Skin epidermis (tissue), 12 donors: ENCODE measurements around the gene C1QBP.
"Not testable (repeated sequence)": the region's sequence is repeated elsewhere in the genome, so short reads cannot be mapped to it uniquely, and the experiment has no call there.

Experiments used
- H3K27ac ChIP-seq, 21 experiments: fragments of 200-600 bp; sonication (generic) in 11 of 21; one replicate each; pipeline ENCODE4 v1.5.0; 2020; ENCODE audit warnings: mild to moderate bottlenecking in 3 of 21, inconsistent platforms in 2 of 21, moderate library complexity in 2 of 21
- H3K4me3 ChIP-seq, 7 experiments: fragments of 200-600 bp; sonication (generic) in 2 of 7; one replicate each; pipeline ENCODE4 v1.5.0; 2020; ENCODE audit warnings: inconsistent platforms in 2 of 7, mild to moderate bottlenecking in 2 of 7, moderate library complexity in 1 of 7

The C1QBP gene

GRCh38 chr17:5435781-5436315 is 3.1 kb downstream of the C1QBP start:
- H3K27ac ChIP-seq, H3K4me3 ChIP-seq: not testable (repeated sequence)

GRCh38 chr17:5434984-5435383 is 4.0 kb downstream of the C1QBP start:
- Histone ChIP-seq H3K27ac (peak overlapping the region in 1 of 21 experiments; percentile 30), H3K4me3 (no peak overlapping the region)

- peak overlapping the region in 2 of 21 experiments; percentile 1 to 29 for H3K27ac ChIP-seq
- no peak overlapping the region for H3K4me3 ChIP-seq
Observed at GRCh38 chr17:5431949-5432556, 6.9 kb downstream of the C1QBP start.

GRCh38 chr17:5431234-5431633 is 7.7 kb downstream of the C1QBP start:
- peak overlapping the region in 1 of 21 experiments; percentile 8 for H3K27ac ChIP-seq
- not testable (repeated sequence) for H3K4me3 ChIP-seq

- peak overlapping the region in 1 of 21 experiments; percentile 9 for H3K27ac ChIP-seq
- H3K4me3 ChIP-seq, result no peak overlapping the region
Observed at GRCh38 chr17:5430413-5430999, 8.4 kb downstream of the C1QBP start.

- Histone ChIP-seq H3K27ac (peak overlapping the region in 1 of 21 experiments; percentile 14), H3K4me3 (no peak overlapping the region)
Observed at GRCh38 chr17:5429191-5429887, 9.6 kb downstream of the C1QBP start.

- H3K27ac ChIP-seq, result no peak overlapping the region
- H3K4me3 ChIP-seq, result no peak overlapping the region
Observed at GRCh38 chr17:5425826-5426225, 13.1 kb downstream of the C1QBP start.

- no peak overlapping the region for H3K27ac ChIP-seq
- no peak overlapping the region for H3K4me3 ChIP-seq
Observed at GRCh38 chr17:5424909-5425308, 14.0 kb downstream of the C1QBP start.

- no peak overlapping the region for H3K4me3 ChIP-seq
- H3K27ac ChIP-seq, result no peak overlapping the region
Observed at GRCh38 chr17:5422505-5422904, 16.4 kb downstream of the C1QBP start.

- H3K4me3 ChIP-seq, result peak within 1 kb of the TSS; percentile 53 to 98 (median 84)
Observed at GRCh38 chr17:5419959-5420653, 18.8 kb downstream of the C1QBP start, which contains the start of gene RPAIN. Gene RPAIN (plus strand): TSS chr17:5420182. CDS start chr17:5420211, 29 bp downstream.

GRCh38 chr17:5419356-5419958 is 19.5 kb downstream of the C1QBP start, which contains the start of gene NUP88:
Gene NUP88 (minus strand): TSS chr17:5419662. CDS start chr17:5419650, 12 bp downstream.
- peak within 1 kb of the TSS; percentile 53 to 98 (median 84) for H3K4me3 ChIP-seq
- H3K27ac ChIP-seq, result peak within 1 kb of the TSS; percentile 46 to 93 (median 86)

More at GRCh38 chr17:5419959-5420653, 18.8 kb downstream of the C1QBP start, which contains the start of gene RPAIN:
- H3K27ac ChIP-seq, result peak within 1 kb of the TSS; percentile 46 to 93 (median 86)

- Histone ChIP-seq H3K27ac (peak overlapping the region; percentile 46 to 93 (median 86)), H3K4me3 (peak overlapping the region; percentile 53 to 98 (median 84))
Observed at GRCh38 chr17:5418858-5419355, 20.0 kb downstream of the C1QBP start.

- Histone ChIP-seq H3K4me3 (no peak overlapping the region), H3K27ac (no peak overlapping the region)
Observed at GRCh38 chr17:5416901-5417300, 22.1 kb downstream of the C1QBP start.

GRCh38 chr17:5413682-5414081 is 25.3 kb downstream of the C1QBP start:
- Histone ChIP-seq H3K27ac (peak overlapping the region in 5 of 21 experiments; percentile 15 to 50 (median 26)), H3K4me3 (no peak overlapping the region)

GRCh38 chr17:5410594-5411272 is 28.2 kb downstream of the C1QBP start:
- Histone ChIP-seq H3K4me3 (no peak overlapping the region), H3K27ac (no peak overlapping the region)

- H3K27ac ChIP-seq, result no peak overlapping the region
- H3K4me3 ChIP-seq, result no peak overlapping the region
Observed at GRCh38 chr17:5408186-5408585, 30.8 kb downstream of the C1QBP start.

- Histone ChIP-seq H3K27ac (no peak overlapping the region), H3K4me3 (no peak overlapping the region)
Observed at GRCh38 chr17:5405400-5405799, 33.6 kb downstream of the C1QBP start.

- Histone ChIP-seq H3K27ac (no peak overlapping the region), H3K4me3 (no peak overlapping the region)
Observed at GRCh38 chr17:5399767-5400166, 39.2 kb downstream of the C1QBP start.

GRCh38 chr17:5396612-5397011 is 42.3 kb downstream of the C1QBP start:
- no peak overlapping the region for H3K27ac ChIP-seq
- no peak overlapping the region for H3K4me3 ChIP-seq
